Measurements from ENCODE around the gene PLPP2. TPM values are rescaled to one million over a fixed set of nuclear protein-coding genes. Genes with fewer than 3 reads are reported as not detected.

PLPP2 gene
- total and polyA plus RNA-seq, 9 of the 15 experiments (the other 6 are each of a cell fraction or from before 2014, with no cell fraction given): 0.51 to 4.4 (median 2.2) TPM; not detected in 1

DNA sequence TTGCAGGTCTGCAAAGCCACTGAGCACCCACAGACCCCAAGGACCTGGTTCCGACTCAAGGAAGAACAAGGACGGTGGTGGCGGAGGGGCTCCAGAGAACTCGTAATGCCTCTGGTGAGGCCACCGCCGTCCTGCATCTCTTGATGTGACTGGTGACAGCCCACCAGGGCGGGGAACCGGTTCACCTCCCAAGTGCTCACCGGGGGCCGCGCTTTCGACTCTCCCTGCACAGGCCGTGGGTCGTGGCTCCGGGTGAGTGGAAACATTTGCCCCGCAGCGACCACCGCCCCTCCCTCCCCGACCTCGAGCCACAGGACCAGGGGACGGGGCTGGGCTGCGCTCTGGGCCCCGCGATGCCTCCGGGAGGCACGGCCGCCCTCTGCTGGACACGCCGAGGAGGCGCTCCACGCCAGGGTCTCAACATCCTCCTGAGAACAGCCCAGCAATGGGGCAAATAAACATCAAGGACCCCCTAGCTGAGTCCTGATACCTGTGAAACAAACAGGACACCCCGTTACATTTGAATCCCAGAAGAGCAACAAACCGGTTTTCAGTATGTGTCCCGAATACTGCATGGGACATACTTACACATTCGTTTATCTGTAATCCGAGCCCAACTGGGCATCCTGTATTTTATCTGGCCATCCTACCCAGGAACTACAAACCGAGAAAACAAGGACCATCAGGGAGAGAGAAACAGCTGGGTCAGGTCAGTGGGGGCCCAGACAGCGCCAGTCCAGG is 3.9 kb upstream of the PLPP2 start (continued):
- TF ChIP-seq, protein P1, sequence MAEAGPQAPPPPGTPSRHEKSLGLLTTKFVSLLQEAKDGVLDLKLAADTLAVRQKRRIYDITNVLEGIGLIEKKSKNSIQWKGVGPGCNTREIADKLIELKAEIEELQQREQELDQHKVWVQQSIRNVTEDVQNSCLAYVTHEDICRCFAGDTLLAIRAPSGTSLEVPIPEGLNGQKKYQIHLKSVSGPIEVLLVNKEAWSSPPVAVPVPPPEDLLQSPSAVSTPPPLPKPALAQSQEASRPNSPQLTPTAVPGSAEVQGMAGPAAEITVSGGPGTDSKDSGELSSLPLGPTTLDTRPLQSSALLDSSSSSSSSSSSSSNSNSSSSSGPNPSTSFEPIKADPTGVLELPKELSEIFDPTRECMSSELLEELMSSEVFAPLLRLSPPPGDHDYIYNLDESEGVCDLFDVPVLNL (CRISPR knock-in tag; IDR thresholded peaks at IDR 0.05; ENCODE audit: low read depth): no peak
- TF ChIP-seq ZNF124 (CRISPR knock-in tag; IDR thresholded peaks at IDR 0.05): no peak
- TF ChIP-seq EGR1 (conservative IDR thresholded peaks at IDR 0.05): no peak
- no peak for TF ChIP-seq MYNN (IDR thresholded peaks at IDR 0.05)
- no peak for TF ChIP-seq MYNN (CRISPR knock-in tag; IDR thresholded peaks at IDR 0.05)
- TF ChIP-seq TBP (optimal IDR thresholded peaks at IDR 0.05; ENCODE audit: low read depth, low read length): no peak
- no peak for TF ChIP-seq SRF (CRISPR knock-in tag; IDR thresholded peaks at IDR 0.05)
- no peak for TF ChIP-seq BRF1 (IDR thresholded peaks at IDR 0.05; ENCODE audit: borderline replicate concordance, extremely low read depth, insufficient read length)
- no peak for TF ChIP-seq HINFP (tag; conservative IDR thresholded peaks at IDR 0.05; ENCODE audit: low read depth)
- TF ChIP-seq FOS (IDR thresholded peaks at IDR 0.05; ENCODE audit: extremely low read depth, insufficient read length): no peak
- TF ChIP-seq NCOA6 (IDR thresholded peaks at IDR 0.05): no peak
- TF ChIP-seq YBX1 (IDR thresholded peaks at IDR 0.05): no peak
- no peak for TF ChIP-seq NBN (IDR thresholded peaks at IDR 0.05; ENCODE audit: low read depth)
- no peak for TF ChIP-seq SREBF2 (CRISPR knock-in tag; IDR thresholded peaks at IDR 0.05)
- 0 out of 2 replicates have a peak, but pooled peaks have one; percentile 17 for TF ChIP-seq JUND (IDR thresholded peaks at IDR 0.05; ENCODE audit: borderline replicate concordance, low read depth, low read length)
- no peak for TF ChIP-seq JUND (tag; IDR thresholded peaks at IDR 0.05; ENCODE audit: borderline replicate concordance, low read depth, low read length)
- TF ChIP-seq ZNF699 (CRISPR knock-in tag; IDR thresholded peaks at IDR 0.05; ENCODE audit: insufficient replicate concordance): no peak
- peak in 1 of 2 experiments; percentile 22; a peak in 1 of 4 replicates for TF ChIP-seq MAZ (CRISPR knock-in tag; conservative IDR thresholded peaks at IDR 0.05 in 1 of 2, IDR thresholded peaks at IDR 0.05 in 1 of 2)
- no peak for TF ChIP-seq ZNF444 (CRISPR knock-in tag; IDR thresholded peaks at IDR 0.05)
- no peak for TF ChIP-seq OTX1 (CRISPR knock-in tag; IDR thresholded peaks at IDR 0.05)
- TF ChIP-seq ZBTB7A (IDR thresholded peaks at IDR 0.05; ENCODE audit: borderline replicate concordance, control insufficient read depth, low read depth, low read length): 0 out of 2 replicates have a peak, but pooled peaks have one; percentile 65
- TF ChIP-seq, protein P2, sequence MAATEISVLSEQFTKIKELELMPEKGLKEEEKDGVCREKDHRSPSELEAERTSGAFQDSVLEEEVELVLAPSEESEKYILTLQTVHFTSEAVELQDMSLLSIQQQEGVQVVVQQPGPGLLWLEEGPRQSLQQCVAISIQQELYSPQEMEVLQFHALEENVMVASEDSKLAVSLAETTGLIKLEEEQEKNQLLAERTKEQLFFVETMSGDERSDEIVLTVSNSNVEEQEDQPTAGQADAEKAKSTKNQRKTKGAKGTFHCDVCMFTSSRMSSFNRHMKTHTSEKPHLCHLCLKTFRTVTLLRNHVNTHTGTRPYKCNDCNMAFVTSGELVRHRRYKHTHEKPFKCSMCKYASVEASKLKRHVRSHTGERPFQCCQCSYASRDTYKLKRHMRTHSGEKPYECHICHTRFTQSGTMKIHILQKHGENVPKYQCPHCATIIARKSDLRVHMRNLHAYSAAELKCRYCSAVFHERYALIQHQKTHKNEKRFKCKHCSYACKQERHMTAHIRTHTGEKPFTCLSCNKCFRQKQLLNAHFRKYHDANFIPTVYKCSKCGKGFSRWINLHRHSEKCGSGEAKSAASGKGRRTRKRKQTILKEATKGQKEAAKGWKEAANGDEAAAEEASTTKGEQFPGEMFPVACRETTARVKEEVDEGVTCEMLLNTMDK (IDR thresholded peaks at IDR 0.05; ENCODE audit: borderline replicate concordance, insufficient read depth, low read depth, low read length, poor library complexity, severe bottlenecking): peak; percentile 60
- no peak for TF ChIP-seq PHTF2 (CRISPR knock-in tag; IDR thresholded peaks at IDR 0.05)

Data from K562 (cell line).